HCT116 (cell line): ENCODE data around the gene DCAF6. TPM values are rescaled to one million over a fixed set of nuclear protein-coding genes. Genes with fewer than 3 reads are reported as not detected.

Experiments used
- ATAC-seq: fragments of 200-7000 bp; cut with Tn5 transposase; 2 replicates; pipeline ENCODE4 v1.9.1; 2020; ENCODE audit warnings: mild to moderate bottlenecking, moderate library complexity
- BruUV-seq: library from RNA; stranded (reverse); fragments of 400-500 nt; replicated peaks from 2 replicates; lab custom pipeline; 2021; lab: Mats Ljungman, UMichigan
- CTCF ChIA-PET: fragments of 300-600 bp; sonication (Branson Sonifier 250); formaldehyde crosslinking; loops from one replicate; lab custom pipeline; 2021; ENCODE audit warnings: antibody characterized with exemption; lab: Charles Lee
- POLR2A ChIA-PET: fragments of 300-600, 350-600 bp; sonication (Branson Sonifier 250); formaldehyde crosslinking; loops from one replicate; lab custom pipeline; 2021; ENCODE audit warnings: antibody characterized with exemption; lab: Charles Lee
- RAD21 ChIA-PET, 2 experiments: fragments of 300-600 bp; sonication (Branson Sonifier 250); formaldehyde crosslinking; loops; one replicate each; lab custom pipeline; 2023; ENCODE audit warnings: low total read pairs in 2 of 2; ENCODE audit not compliant: uncharacterized antibody in 2 of 2, unreplicated experiment in 2 of 2, low non-redundant PET in 1 of 2; lab: Charles Lee
- DNase-seq: peaks from one replicate; pipeline ENCODE4 v3.0.0-alpha.2; 2010; ENCODE audit warnings: low read depth, low spot score
- H2AFZ ChIP-seq: fragments of 200-600 bp; shearing (Covaris generic), sonication (generic); 2 replicates; pipeline ENCODE4 v1.6.1; 2017; ENCODE audit warnings: low read depth, mixed run types, mixed read lengths, antibody characterized with exemption, low read length; ENCODE audit not compliant: poor library complexity, severe bottlenecking
- H3K27ac ChIP-seq: 2 replicates; pipeline ENCODE4 v1.5.1; 2012; ENCODE audit warnings: low read depth, low read length
- H3K27me3 ChIP-seq: fragments of 200-600 bp; sonication (generic); 2 replicates; pipeline ENCODE4 v1.6.1; 2016; ENCODE audit warnings: mixed run types, low read length, mixed read lengths; ENCODE audit not compliant: insufficient read depth
- H3K36me3 ChIP-seq, 2 experiments: fragments of 200-500 bp in 1 of 2; fragments of 200-600 bp in 1 of 2; sonication (Bioruptor generic) in 1 of 2; sonication (generic) in 1 of 2; 2 replicates each; pipeline versions ENCODE4 v1.5.1 to v1.6.1; 2014 to 2016; ENCODE audit warnings: low read length in 2 of 2, inconsistent platforms in 1 of 2, mixed read lengths in 1 of 2, mixed run types in 1 of 2; ENCODE audit not compliant: insufficient read depth in 2 of 2, control insufficient read depth in 1 of 2
- H3K4me1 ChIP-seq, 2 experiments: fragments of 200-600 bp in 1 of 2; sonication (generic) in 1 of 2; 2 replicates each; pipeline versions ENCODE4 v1.5.1 to v1.6.1; 2012 to 2017; ENCODE audit warnings: low read length in 2 of 2, inconsistent platforms in 1 of 2, mild to moderate bottlenecking in 1 of 2, mixed read lengths in 1 of 2, mixed run types in 1 of 2, moderate library complexity in 1 of 2; ENCODE audit not compliant: insufficient read depth in 2 of 2, control insufficient read depth in 1 of 2
- H3K4me2 ChIP-seq: fragments of 200-600 bp; sonication (generic); 2 replicates; pipeline ENCODE4 v1.6.1; 2017; ENCODE audit warnings: mixed run types, low read length, mixed read lengths
- H3K4me3 ChIP-seq, 2 experiments: fragments of 200-600 bp in 1 of 2; sonication (generic) in 1 of 2; replicated peaks in 1 of 2; 2 replicates each; pipeline ENCODE4 v1.5.1; 2011 to 2016; ENCODE audit warnings: low read length in 2 of 2, control low read depth in 1 of 2, low read depth in 1 of 2, mild to moderate bottlenecking in 1 of 2, mixed read lengths in 1 of 2, mixed run types in 1 of 2
- H3K79me2 ChIP-seq: fragments of 200-600 bp; sonication (generic); 2 replicates; pipeline ENCODE4 v1.6.1; 2017; ENCODE audit warnings: mild to moderate bottlenecking, mixed run types, low read length, moderate library complexity, mixed read lengths; ENCODE audit not compliant: insufficient read depth
- H3K9ac ChIP-seq: fragments of 200-600 bp; sonication (generic); 2 replicates; pipeline ENCODE4 v1.6.1; 2016; ENCODE audit warnings: low read length, mixed read lengths
- H3K9me2 ChIP-seq: fragments of 200-600 bp; sonication (generic), shearing (Covaris generic); 2 replicates; pipeline ENCODE4 v1.6.1; 2017; ENCODE audit warnings: mixed run types, mild to moderate bottlenecking, moderate library complexity; ENCODE audit not compliant: insufficient read depth
- H3K9me3 ChIP-seq, 2 experiments: fragments of 200-500 bp in 1 of 2; fragments of 200-600 bp in 1 of 2; sonication (Bioruptor generic) in 1 of 2; sonication (generic) in 1 of 2; 2 replicates each; pipeline ENCODE4 v1.6.1; 2014 to 2017; ENCODE audit warnings: low read length in 2 of 2, mixed read lengths in 2 of 2, inconsistent platforms in 1 of 2, low read depth in 1 of 2, mild to moderate bottlenecking in 1 of 2, mixed run types in 1 of 2, moderate library complexity in 1 of 2; ENCODE audit not compliant: control insufficient read depth in 1 of 2, insufficient read depth in 1 of 2
- H4K20me1 ChIP-seq: fragments of 200-600 bp; sonication (generic), shearing (Covaris generic); 2 replicates; pipeline ENCODE4 v1.6.1; 2017; ENCODE audit warnings: mixed run types, mild to moderate bottlenecking, moderate library complexity; ENCODE audit not compliant: insufficient read depth
- ATF3 ChIP-seq: IDR thresholded peaks from 2 replicates; pipeline ENCODE4 v1.6.1; 2012
- CEBPB ChIP-seq: IDR thresholded peaks from 2 replicates; pipeline ENCODE4 v1.6.1; 2012; ENCODE audit warnings: low read depth
- EGR1 ChIP-seq: IDR thresholded peaks from 2 replicates; pipeline ENCODE4 v1.6.1; 2012; ENCODE audit warnings: low read depth
- ELF1 ChIP-seq: IDR thresholded peaks from 2 replicates; pipeline ENCODE4 v1.6.1; 2012; ENCODE audit warnings: low read depth, borderline replicate concordance
- EZH2 ChIP-seq: fragments of 200-600 bp; sonication (generic); IDR thresholded peaks from 2 replicates; pipeline ENCODE4 v1.6.1; 2017; ENCODE audit warnings: antibody characterized with exemption, mixed run types
- FOSL1 ChIP-seq: IDR thresholded peaks from 2 replicates; pipeline ENCODE4 v1.6.1; 2012; ENCODE audit warnings: low read depth
- POLR2AphosphoS5 ChIP-seq: IDR thresholded peaks from 2 replicates; pipeline ENCODE4 v1.6.1; 2011; ENCODE audit warnings: mild to moderate bottlenecking, low read depth, low read length, moderate library complexity
- RAD21 ChIP-seq: IDR thresholded peaks from 2 replicates; pipeline ENCODE4 v1.6.1; 2012; ENCODE audit warnings: low read depth, mild to moderate bottlenecking
- REST ChIP-seq: IDR thresholded peaks from 2 replicates; pipeline ENCODE4 v1.6.1; 2012; ENCODE audit warnings: low read depth
- SIN3A ChIP-seq: IDR thresholded peaks from 2 replicates; pipeline ENCODE4 v1.6.1; 2012; ENCODE audit warnings: low read depth
- TCF7L2 ChIP-seq: IDR thresholded peaks from 2 replicates; pipeline ENCODE4 v1.7.0; 2011; ENCODE audit warnings: borderline replicate concordance, inconsistent platforms; ENCODE audit not compliant: insufficient read depth, insufficient read length; ENCODE audit errors: extremely low read depth
- ZNF274 ChIP-seq: fragments of 200-500 bp; sonication (Bioruptor generic); IDR thresholded peaks from 2 replicates; pipeline ENCODE4 v1.6.1; 2014; ENCODE audit warnings: mild to moderate bottlenecking, low read depth, low read length, inconsistent platforms
- intact Hi-C: fragments of 100-400 bp; cut with micrococcal nuclease; formaldehyde crosslinking; loops from 2 replicates; pipeline ENCODE4 v1.10.0; 2022
- total RNA-seq: library from RNA; stranded (reverse); gene quantifications from one replicate; pipeline ENCODE4 v1.2.1, GENCODE V29; 2021; ENCODE audit not compliant: unreplicated experiment

DCAF6 gene
- total RNA-seq, 1 experiment from 2014 or later = 34.2 TPM

- Histone ChIP-seq H3K4me3 (no peak overlapping the region), H3K36me3 (no peaks in the 10 kb centered on the region), H4K20me1 (no peaks in the 10 kb centered on the region)
- BruUV-seq = no TSS peak
- ATAC-seq = no peak
- TF ChIP-seq ATF3 (no peak), EGR1 (no peak), SIN3A (no peak), REST (no peak), RAD21 (no peak), FOSL1 (no peak), ELF1 (no peak), POLR2AphosphoS5 (no peak), EZH2 (no peak), ZNF274 (no peak), TCF7L2 (no peak), CEBPB (no peak)
- TF ChIP-seq, all 23 proteins: peak for 0
- Histone ChIP-seq H3K9me3 (no peaks in the 10 kb centered on the region), H3K27me3 (no peaks in the 10 kb centered on the region), H3K9ac (no peak overlapping the region), H3K4me2 (no peak overlapping the region), H3K79me2 (no peaks in the 10 kb centered on the region), H2AFZ (no peak overlapping the region), H3K27ac (no peak overlapping the region), H3K4me1 (peaks cover 0 to 10% of the 10 kb centered on the region in 2 experiments; a peak in 1 of 4 replicates), H3K9me2 (no peaks in the 10 kb centered on the region)
- no peak for DNase-seq
- ChIA-PET POLR2A (no interaction called here), RAD21 (no interaction called here), CTCF (interaction anchor here (0.9 to 5.2 kb wide), 4 partner anchors 8 to 249 kb away, joined by 3 to 27 read pairs (median 4); no protein-coding TSS in a partner anchor)
- intact Hi-C loops = no loop called here
Observed at GRCh38 chr1:168093616-168094015, 157.1 kb downstream of the DCAF6 start.
